K562 (cell line): ENCODE results near the gene MYO3B. TPM values are rescaled to one million over a fixed set of nuclear protein-coding genes. Genes with fewer than 3 reads are reported as not detected.

ENCODE experiments used
- CBFA2T3 ChIP-seq: fragments of 450-650 bp; IDR thresholded peaks from 2 replicates; pipeline ENCODE4 v1.6.1; 2017
- CBX3 ChIP-seq, 2 experiments: IDR thresholded peaks; 1 replicate in 1 of 2; 2 replicates in 1 of 2; pipeline ENCODE4 v1.6.1; 2012; ENCODE audit warnings: inconsistent platforms in 2 of 2, low read length in 2 of 2, borderline replicate concordance in 1 of 2, control low read depth in 1 of 2
- CLOCK ChIP-seq: fragments of 250-450 bp; sonication (Bioruptor Pico); IDR thresholded peaks from 2 replicates; pipeline ENCODE4 v1.4.0; 2020; ENCODE audit warnings: mild to moderate bottlenecking, moderate library complexity, borderline replicate concordance
- DLX4 ChIP-seq: fragments of 250-450 bp; sonication (Bioruptor Pico); IDR thresholded peaks from 2 replicates; pipeline ENCODE4 v1.6.1; 2021; ENCODE audit warnings: mild to moderate bottlenecking
- KDM1A ChIP-seq, 2 experiments: fragments of 450-650 bp; IDR thresholded peaks; 2 replicates each; pipeline ENCODE4 v1.6.1; 2016; ENCODE audit warnings: mild to moderate bottlenecking in 2 of 2
- KHSRP ChIP-seq: fragments of 450-650 bp; IDR thresholded peaks from 2 replicates; pipeline ENCODE4 v1.6.1; 2017
- NFXL1 ChIP-seq: fragments of 450-650 bp; formaldehyde crosslinking; IDR thresholded peaks from 2 replicates; pipeline ENCODE4 v1.4.0; 2021; ENCODE audit warnings: mild to moderate bottlenecking
- PATZ1 ChIP-seq: fragments of 250-450 bp; sonication (Bioruptor Pico); IDR thresholded peaks from 2 replicates; pipeline ENCODE4 v1.5.0; 2020; ENCODE audit warnings: mild to moderate bottlenecking, borderline replicate concordance
- PHF20 ChIP-seq: fragments of 450-650 bp; IDR thresholded peaks from 2 replicates; pipeline ENCODE4 v1.6.1; 2018; ENCODE audit not compliant: partially characterized antibody
- RNF2 ChIP-seq: sonication (generic); IDR thresholded peaks from 2 replicates; pipeline ENCODE4 v1.6.1; 2016
- SMARCA4 ChIP-seq: fragments of 450-650 bp; IDR thresholded peaks from 2 replicates; pipeline ENCODE4 v1.6.1; 2016
- SMARCC2 ChIP-seq: fragments of 450-650 bp; IDR thresholded peaks from 2 replicates; pipeline ENCODE4 v1.6.1; 2017; ENCODE audit warnings: antibody characterized with exemption, moderate library complexity, mild to moderate bottlenecking, low read depth
- ZMIZ1 ChIP-seq, 2 experiments: fragments of 150-350 bp in 1 of 2; IDR thresholded peaks; 2 replicates each; pipeline ENCODE4 v1.6.1; 2012 to 2016; ENCODE audit warnings: low read depth in 2 of 2, low read length in 2 of 2, mild to moderate bottlenecking in 1 of 2, moderate library complexity in 1 of 2
- ZNF324 ChIP-seq: fragments of 250-450 bp; sonication (Bioruptor Pico); IDR thresholded peaks from 2 replicates; pipeline ENCODE4 v1.4.0; 2020; ENCODE audit warnings: mild to moderate bottlenecking
- ZNF740 ChIP-seq, 3 experiments: fragments of 200-800 bp in 1 of 3; sonication (Bioruptor generic) in 1 of 3; sonication (generic) in 1 of 3; formaldehyde crosslinking in 1 of 3; IDR thresholded peaks; 2 replicates each; pipeline versions ENCODE4 v1.6.1 to v1.8.0; 2016 to 2022; ENCODE audit warnings: mild to moderate bottlenecking in 2 of 3, missing compliant biosample characterization in 2 of 3, missing genetic modification characterization in 2 of 3, missing genetic modification reagents in 1 of 3
- polyA plus RNA-seq, 8 experiments: library from polyadenylated mRNA; depleted of rRNA in 4 of 8; stranded (reverse) in 5 of 8; unstranded in 3 of 8; fragments of >200 nt; fragmentation: Nextera tagmentation in 2 of 8; fragmentation: Illumina TruSeq in 1 of 8; extraction: Ambion mirVana in 2 of 8; extraction: Trizol in 1 of 8; gene quantifications; 2 replicates each; pipeline versions ENCODE4 v1.2.1 to v1.2.3, GENCODE V29; 2011 to 2014; ENCODE audit warnings: inconsistent platforms in 1 of 8, missing spikeins in 1 of 8
- total RNA-seq, 7 experiments: library from RNA; depleted of rRNA in 6 of 7; stranded (reverse); fragments of >200 nt in 6 of 7; fragmentation: Illumina TruSeq in 2 of 7; extraction: Trizol in 2 of 7; gene quantifications; 2 replicates each; pipeline versions ENCODE4 v1.2.1 to v1.2.3, GENCODE V29; 2011 to 2021; ENCODE audit warnings: low replicate concordance in 1 of 7

MYO3B gene
- total and polyA plus RNA-seq, 9 of the 15 experiments (the other 6 are each of a cell fraction or from before 2014, with no cell fraction given), result 2.7 to 6.5 (median 3.6) TPM

GRCh38 chr2:170263728-170264521, 86.0 kb downstream of the MYO3B start (continued):
- TF ChIP-seq ZNF740 (CRISPR knock-in tag; IDR thresholded peaks at IDR 0.05) (0 out of 2 replicates have a peak, but pooled peaks have one; percentile 25), ZNF740 (tag; IDR thresholded peaks at IDR 0.05) (peak in 1 of 2 experiments; percentile 97; a peak in 3 of 4 replicates), RNF2 (peak; percentile 99), PHF20 (peak; percentile 74), ZNF324 (CRISPR knock-in tag) (peak; percentile 92), SMARCA4 (peak; percentile 100), CBX3 (IDR thresholded peaks at IDR 0.05; ENCODE audit: borderline replicate concordance in 1 of 2, low read length in 2 of 2) (peak in 1 of 2 experiments; percentile 84; a peak in 2 of 3 replicates), NFXL1 (peak; percentile 95), CBFA2T3 (peak; percentile 100), KHSRP (peak; percentile 98), PATZ1 (CRISPR knock-in tag) (peak; percentile 96), KDM1A (IDR thresholded peaks at IDR 0.05) (peak; percentile 99), SMARCC2 (peak; percentile 100), CLOCK (CRISPR knock-in tag) (peak; percentile 95), ZMIZ1 (IDR thresholded peaks at IDR 0.05; ENCODE audit: low read depth in 2 of 2, low read length in 2 of 2) (peak in 1 of 2 experiments; percentile 99; a peak in 2 of 4 replicates), DLX4 (CRISPR knock-in tag) (peak; percentile 78; the same call in 1 of the 2 replicates)
